Gastrocnemius medialis (tissue), 4 donors: ENCODE measurements around the gene COLEC11.

ENCODE experiments used
- POLR2A ChIP-seq, 2 donors: fragments of 450-650 bp; IDR thresholded peaks; one replicate each; pipeline ENCODE4 v1.6.1; 2017; ENCODE audit warnings: antibody characterized with exemption in 2 of 2, mild to moderate bottlenecking in 2 of 2, moderate library complexity in 2 of 2
- TF ChIP-seq, protein P1 (sequence below), 5 experiments: fragments of 450-650 bp in 3 of 5; fragments of 200-600 bp in 2 of 5; sonication (generic) in 2 of 5; IDR thresholded peaks in 4 of 5; conservative IDR thresholded peaks in 1 of 5; 1 replicate in 4 of 5; 2 replicates in 1 of 5; pipeline ENCODE4 v1.5.1; 2016 to 2019; ENCODE audit warnings: antibody characterized with exemption in 5 of 5, mild to moderate bottlenecking in 3 of 5, moderate library complexity in 3 of 5

DNA sequence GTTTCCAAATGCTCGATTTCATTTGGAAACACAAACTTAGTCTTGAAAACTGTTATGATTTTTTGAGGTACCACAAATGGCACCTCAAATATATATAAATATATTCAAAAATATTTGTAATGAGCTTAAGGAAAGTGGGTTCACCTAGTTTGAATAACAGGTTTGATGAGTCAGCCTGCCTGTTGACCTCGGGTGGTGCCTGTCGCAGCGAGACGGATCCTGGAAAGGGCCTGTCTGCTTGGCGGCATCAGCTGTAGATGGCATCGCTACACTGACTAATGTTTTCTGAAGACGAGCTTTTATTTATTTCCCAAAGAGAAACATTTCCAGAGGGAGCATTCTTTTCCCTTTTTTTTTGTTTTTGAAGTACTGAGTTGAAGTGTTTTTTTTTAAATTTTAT, 70.0 kb downstream of the COLEC11 start:
- TF ChIP-seq, protein P1, sequence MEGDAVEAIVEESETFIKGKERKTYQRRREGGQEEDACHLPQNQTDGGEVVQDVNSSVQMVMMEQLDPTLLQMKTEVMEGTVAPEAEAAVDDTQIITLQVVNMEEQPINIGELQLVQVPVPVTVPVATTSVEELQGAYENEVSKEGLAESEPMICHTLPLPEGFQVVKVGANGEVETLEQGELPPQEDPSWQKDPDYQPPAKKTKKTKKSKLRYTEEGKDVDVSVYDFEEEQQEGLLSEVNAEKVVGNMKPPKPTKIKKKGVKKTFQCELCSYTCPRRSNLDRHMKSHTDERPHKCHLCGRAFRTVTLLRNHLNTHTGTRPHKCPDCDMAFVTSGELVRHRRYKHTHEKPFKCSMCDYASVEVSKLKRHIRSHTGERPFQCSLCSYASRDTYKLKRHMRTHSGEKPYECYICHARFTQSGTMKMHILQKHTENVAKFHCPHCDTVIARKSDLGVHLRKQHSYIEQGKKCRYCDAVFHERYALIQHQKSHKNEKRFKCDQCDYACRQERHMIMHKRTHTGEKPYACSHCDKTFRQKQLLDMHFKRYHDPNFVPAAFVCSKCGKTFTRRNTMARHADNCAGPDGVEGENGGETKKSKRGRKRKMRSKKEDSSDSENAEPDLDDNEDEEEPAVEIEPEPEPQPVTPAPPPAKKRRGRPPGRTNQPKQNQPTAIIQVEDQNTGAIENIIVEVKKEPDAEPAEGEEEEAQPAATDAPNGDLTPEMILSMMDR (IDR thresholded peaks at IDR 0.05 in 4 of 5, conservative IDR thresholded peaks at IDR 0.05 in 1 of 5) = no peak
- TF ChIP-seq POLR2A (IDR thresholded peaks at IDR 0.05) = no peak
